H1 (cell line): ENCODE measurements around the gene FAM204A. TPM values are rescaled to one million over a fixed set of nuclear protein-coding genes. Genes with fewer than 3 reads are reported as not detected.

ENCODE experiments used
- CTCF ChIA-PET: fragments of 300-600 bp; sonication (Branson Sonifier 250); formaldehyde crosslinking; loops from one replicate; lab custom pipeline; 2021; ENCODE audit not compliant: partially characterized antibody; lab: Charles Lee
- POLR2A ChIA-PET: fragments of 300-600 bp; sonication (Branson Sonifier 250); formaldehyde crosslinking; loops from one replicate; lab custom pipeline; 2021; ENCODE audit warnings: inconsistent platforms; ENCODE audit not compliant: partially characterized antibody; lab: Charles Lee
- DNase-seq, 2 experiments: peaks; one replicate each; pipeline versions ENCODE4 v3.0.0 to v3.0.0-alpha.2; 2010 to 2022; ENCODE audit warnings: low spot score in 2 of 2, low read depth in 1 of 2, mixed read lengths in 1 of 2
- FAIRE-seq: peaks from 2 replicates; lab custom pipeline; 2011; peaks lifted over from hg19 to GRCh38; lab: Jason Lieb, UNC
- H2AFZ ChIP-seq: 2 replicates; pipeline ENCODE4 v1.8.1; 2012; ENCODE audit warnings: low read length, inconsistent platforms
- H2AK5ac ChIP-seq: 2 replicates; pipeline ENCODE4 v1.6.1; 2013; ENCODE audit warnings: low read depth, low read length
- H2BK120ac ChIP-seq: replicated peaks from 2 replicates; pipeline ENCODE3; 2013; ENCODE audit warnings: low read depth, low read length, inconsistent platforms
- H2BK12ac ChIP-seq: 2 replicates; pipeline ENCODE4 v1.6.1; 2013; ENCODE audit warnings: low read depth, low read length
- H2BK15ac ChIP-seq: 2 replicates; pipeline ENCODE4 v1.6.1; 2013; ENCODE audit warnings: low read length
- H2BK20ac ChIP-seq: 2 replicates; pipeline ENCODE4 v1.6.1; 2013; ENCODE audit warnings: low read length
- H2BK5ac ChIP-seq: 2 replicates; pipeline ENCODE4 v1.6.1; 2013; ENCODE audit warnings: low read depth, low read length
- H3K14ac ChIP-seq: 2 replicates; pipeline ENCODE4 v1.6.1; 2013; ENCODE audit warnings: inconsistent platforms; ENCODE audit not compliant: insufficient read length
- H3K18ac ChIP-seq: 2 replicates; pipeline ENCODE4 v1.6.1; 2013; ENCODE audit warnings: low read length; ENCODE audit errors: extremely low read depth
- H3K23ac ChIP-seq: 2 replicates; pipeline ENCODE4 v1.6.1; 2013; ENCODE audit warnings: inconsistent platforms; ENCODE audit not compliant: insufficient read length
- H3K23me2 ChIP-seq: 2 replicates; pipeline ENCODE4 v1.6.1; 2013; ENCODE audit warnings: low read depth, low read length
- H3K27ac ChIP-seq: 2 replicates; pipeline ENCODE4 v1.6.1; 2011; ENCODE audit warnings: low read depth, low read length, inconsistent platforms
- H3K27me3 ChIP-seq, 4 experiments: replicated peaks in 1 of 4; 1 replicate in 1 of 4; 2 replicates in 3 of 4; pipeline versions ENCODE4 v1.6.1 to v1.8.1; 2011 to 2013; ENCODE audit warnings: low read length in 3 of 4, mild to moderate bottlenecking in 3 of 4, inconsistent platforms in 2 of 4, mixed read lengths in 2 of 4, moderate library complexity in 1 of 4; ENCODE audit not compliant: control insufficient read depth in 3 of 4, insufficient read depth in 3 of 4; ENCODE audit errors: extremely low read depth in 1 of 4
- H3K36me3 ChIP-seq, 4 experiments: 2 replicates each; pipeline versions ENCODE4 v1.6.1 to v1.8.1; 2011 to 2013; ENCODE audit warnings: mild to moderate bottlenecking in 4 of 4, low read length in 3 of 4, moderate library complexity in 2 of 4, control low read depth in 1 of 4, inconsistent platforms in 1 of 4; ENCODE audit not compliant: insufficient read depth in 4 of 4, control insufficient read depth in 2 of 4
- H3K4ac ChIP-seq: replicated peaks from 2 replicates; pipeline ENCODE3; 2013; ENCODE audit warnings: low read length, low read depth, mixed read lengths, inconsistent platforms; ENCODE audit not compliant: insufficient read length
- H3K4me1 ChIP-seq, 4 experiments: replicated peaks in 1 of 4; 1 replicate in 1 of 4; 2 replicates in 3 of 4; pipeline versions ENCODE4 v1.6.1 to v1.8.1; 2011 to 2013; ENCODE audit warnings: low read length in 3 of 4, inconsistent platforms in 2 of 4, mixed read lengths in 1 of 4; ENCODE audit not compliant: insufficient read depth in 4 of 4, control insufficient read depth in 3 of 4
- H3K4me2 ChIP-seq, 2 experiments: 2 replicates each; pipeline versions ENCODE4 v1.6.1 to v1.8.1; 2011 to 2013; ENCODE audit warnings: low read depth in 2 of 2, low read length in 2 of 2, control low read depth in 1 of 2, inconsistent platforms in 1 of 2, mild to moderate bottlenecking in 1 of 2; ENCODE audit not compliant: insufficient read depth in 1 of 2
- H3K4me3 ChIP-seq, 4 experiments: fragments of 200-600, 300-600 bp in 1 of 4; sonication (generic), shearing (Covaris generic), sonication (Bioruptor Twin) in 1 of 4; 2 replicates each; pipeline versions ENCODE4 v1.5.1 to v1.8.1; 2011 to 2016; ENCODE audit warnings: low read length in 4 of 4, low read depth in 3 of 4, control low read depth in 2 of 4, inconsistent platforms in 2 of 4, mild to moderate bottlenecking in 2 of 4, mixed read lengths in 1 of 4, moderate library complexity in 1 of 4; ENCODE audit not compliant: insufficient read depth in 2 of 4; ENCODE audit errors: extremely low read depth in 1 of 4
- H3K56ac ChIP-seq: replicated peaks from 2 replicates; pipeline ENCODE3; 2013; ENCODE audit warnings: low read depth, mild to moderate bottlenecking, mixed read lengths, low read length, inconsistent platforms; ENCODE audit not compliant: insufficient read length
- H3K79me1 ChIP-seq: 2 replicates; pipeline ENCODE4 v1.6.1; 2013; ENCODE audit warnings: low read depth, low read length, control low read depth
- H3K79me2 ChIP-seq, 2 experiments: 2 replicates each; pipeline versions ENCODE4 v1.6.1 to v1.8.1; 2012 to 2013; ENCODE audit warnings: low read length in 2 of 2, mild to moderate bottlenecking in 2 of 2, inconsistent platforms in 1 of 2; ENCODE audit not compliant: insufficient read depth in 2 of 2, control insufficient read depth in 1 of 2
- H3K9ac ChIP-seq, 4 experiments: replicated peaks in 1 of 4; 1 replicate in 1 of 4; 2 replicates in 3 of 4; pipeline versions ENCODE4 v1.6.1 to v1.8.1; 2011 to 2013; ENCODE audit warnings: low read depth in 3 of 4, low read length in 3 of 4, control low read depth in 2 of 4, mild to moderate bottlenecking in 2 of 4, moderate library complexity in 2 of 4, inconsistent platforms in 1 of 4; ENCODE audit errors: extremely low read depth in 1 of 4
- H3K9me3 ChIP-seq, 2 experiments: 2 replicates each; pipeline versions ENCODE4 v1.6.1 to v1.8.1; 2012 to 2013; ENCODE audit warnings: mild to moderate bottlenecking in 2 of 2, moderate library complexity in 2 of 2, control low read depth in 1 of 2, inconsistent platforms in 1 of 2, low read depth in 1 of 2, low read length in 1 of 2, mixed read lengths in 1 of 2; ENCODE audit not compliant: insufficient read depth in 2 of 2
- H4K20me1 ChIP-seq, 2 experiments: replicated peaks in 1 of 2; 2 replicates each; pipeline versions ENCODE3 to v1.8.1; 2011 to 2013; ENCODE audit warnings: inconsistent platforms in 2 of 2, low read length in 2 of 2, mild to moderate bottlenecking in 1 of 2; ENCODE audit not compliant: insufficient read depth in 2 of 2, control insufficient read depth in 1 of 2
- H4K5ac ChIP-seq: 2 replicates; pipeline ENCODE4 v1.6.1; 2013; ENCODE audit warnings: low read length, low read depth, mixed read lengths, inconsistent platforms; ENCODE audit not compliant: insufficient read length
- H4K8ac ChIP-seq: 2 replicates; pipeline ENCODE4 v1.8.0; 2013; ENCODE audit warnings: mild to moderate bottlenecking, moderate library complexity, low read length, inconsistent platforms; ENCODE audit not compliant: insufficient read depth; ENCODE audit errors: extremely low read depth
- H4K91ac ChIP-seq: replicated peaks from 2 replicates; pipeline ENCODE3; 2013; ENCODE audit warnings: low read length, mixed read lengths, inconsistent platforms; ENCODE audit not compliant: insufficient read length
- CHD2 ChIP-seq: IDR thresholded peaks from 2 replicates; pipeline ENCODE4 v1.6.1; 2012; ENCODE audit warnings: low read length, improper control_type of control experiment
- CTBP2 ChIP-seq: IDR thresholded peaks from 2 replicates; pipeline ENCODE4 v1.7.0; 2011; ENCODE audit warnings: borderline replicate concordance, mild to moderate bottlenecking, moderate library complexity, mixed read lengths, low read length; ENCODE audit not compliant: insufficient read depth, insufficient read length
- EZH2 ChIP-seq: fragments of 200-600 bp; sonication (generic); IDR thresholded peaks from 2 replicates; pipeline ENCODE4 v1.7.1; 2012; ENCODE audit warnings: low read depth, mild to moderate bottlenecking, moderate library complexity, low read length, inconsistent platforms; ENCODE audit not compliant: severe bottlenecking
- KDM4A ChIP-seq: IDR thresholded peaks from one replicate; pipeline ENCODE4 v1.7.1; 2012; ENCODE audit warnings: low read depth, mild to moderate bottlenecking, moderate library complexity, low read length, inconsistent platforms; ENCODE audit not compliant: severe bottlenecking
- NANOG ChIP-seq: IDR thresholded peaks from 2 replicates; pipeline ENCODE4 v1.6.1; 2011; ENCODE audit warnings: low read length, low read depth, mild to moderate bottlenecking, inconsistent platforms; ENCODE audit not compliant: insufficient read depth, poor library complexity, severe bottlenecking
- RAD21 ChIP-seq, 2 experiments: IDR thresholded peaks in 1 of 2; conservative IDR thresholded peaks in 1 of 2; 2 replicates each; pipeline ENCODE4 v1.6.1; 2011; ENCODE audit warnings: low read depth in 2 of 2, low read length in 2 of 2, improper control_type of control experiment in 1 of 2, inconsistent platforms in 1 of 2, mild to moderate bottlenecking in 1 of 2, moderate library complexity in 1 of 2
- SP4 ChIP-seq: IDR thresholded peaks from 2 replicates; pipeline ENCODE4 v1.6.1; 2012; ENCODE audit warnings: low read length, inconsistent platforms
- SUZ12 ChIP-seq: fragments of 200-600 bp; sonication (generic); IDR thresholded peaks from 2 replicates; pipeline ENCODE4 v1.6.1; 2012; ENCODE audit warnings: mild to moderate bottlenecking, inconsistent platforms, low read length, moderate library complexity, mixed read lengths
- WGBS, 2 experiments: shearing (Covaris generic) in 1 of 2; methylation state at CpG; one replicate each; pipeline versions ENCODE4 v1.1.6 to v1.1.7; 2013 to 2015; ENCODE audit warnings: low lambda C conversion rate in 2 of 2, mixed read lengths in 2 of 2, inconsistent platforms in 1 of 2, low coverage in 1 of 2, missing lambda C conversion rate in 1 of 2; ENCODE audit not compliant: insufficient replicate concordance in 2 of 2, insufficient coverage in 1 of 2, insufficient read length in 1 of 2; ENCODE audit errors: extremely low coverage in 1 of 2, missing lambda C conversion rate in 1 of 2; 5-methylcytosine and 5-hydroxymethylcytosine counted together
- polyA plus RNA-seq, 7 experiments: library from polyadenylated mRNA; depleted of rRNA in 3 of 7; stranded (reverse) in 5 of 7; unstranded in 2 of 7; fragments of >200 nt in 5 of 7; fragments of 200-250 nt in 2 of 7; gene quantifications; 1 replicate in 5 of 7; 2 replicates in 1 of 7; 4 replicates in 1 of 7; pipeline versions ENCODE4 v1.2.1 to v1.2.3, GENCODE V29; 2011 to 2013; ENCODE audit warnings: missing spikeins in 2 of 7, mixed read lengths in 2 of 7
- total RNA-seq: library from RNA; stranded (reverse); fragmentation: NEBNext Ultra II Directional; extraction: Animal tissue kit (Norgen Biotek cat#: 25700); gene quantifications from 2 replicates; pipeline ENCODE4 v1.2.1, GENCODE V29; 2021

FAM204A gene
- total and polyA plus RNA-seq, 2 of the 8 experiments (the other 6 are each of a cell fraction or from before 2014, with no cell fraction given): 4.9 to 37.4 TPM

DNA sequence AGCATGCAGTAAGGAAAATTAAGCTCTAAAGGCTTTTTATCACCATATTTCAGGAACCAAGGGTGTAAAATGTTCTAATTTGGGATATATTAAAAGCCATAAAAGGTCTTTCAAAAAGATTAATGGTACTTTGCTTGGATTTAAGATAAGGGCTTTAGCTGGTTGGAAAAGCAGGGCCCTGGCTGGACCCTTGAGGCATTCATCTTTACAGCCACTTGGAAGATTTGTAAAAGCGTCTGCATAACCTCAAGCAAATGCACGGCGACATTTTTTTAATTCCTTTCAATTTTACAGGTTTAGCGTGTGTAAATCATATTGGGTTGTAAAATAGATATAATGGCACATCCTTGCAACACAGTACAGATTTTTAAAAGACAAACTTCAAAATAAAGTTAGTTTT, 27.2 kb downstream of the FAM204A start:
- H3K18ac ChIP-seq: no peak overlapping the region
- H3K27ac ChIP-seq: no peak overlapping the region
- no peaks in the 10 kb centered on the region for H3K79me2 ChIP-seq
- no peak overlapping the region for H4K91ac ChIP-seq
- no peak overlapping the region for H3K9ac ChIP-seq
- H3K27me3 ChIP-seq: no peaks in the 10 kb centered on the region
- FAIRE-seq: no peak
- no peak overlapping the region for H2BK120ac ChIP-seq
- no peak overlapping the region for H2AK5ac ChIP-seq
- ChIA-PET CTCF (interaction anchor here (1.3 kb wide), 1 partner anchor 9 kb away, joined by 3 read pairs; no protein-coding TSS in a partner anchor), POLR2A (no interaction called here)
- no peak overlapping the region for H2BK5ac ChIP-seq
- no peaks in the 10 kb centered on the region for H3K4me1 ChIP-seq
- H2BK20ac ChIP-seq: no peak overlapping the region
- no peak overlapping the region for H3K14ac ChIP-seq
- H2AFZ ChIP-seq: no peak overlapping the region
- H2BK12ac ChIP-seq: no peak overlapping the region
- H3K9me3 ChIP-seq: no peaks in the 10 kb centered on the region
- H3K36me3 ChIP-seq: no peaks in the 10 kb centered on the region; a peak in 2 of 8 replicates
- no peak overlapping the region for H3K4me3 ChIP-seq
- no peak for DNase-seq
- no peak overlapping the region for H3K4me2 ChIP-seq
- H4K8ac ChIP-seq: no peak overlapping the region
- H4K20me1 ChIP-seq: no peaks in the 10 kb centered on the region
- no peak overlapping the region for H4K5ac ChIP-seq
- TF ChIP-seq KDM4A (no peak), RAD21 (IDR thresholded peaks at IDR 0.05 in 1 of 2, conservative IDR thresholded peaks at IDR 0.05 in 1 of 2; ENCODE audit: low read depth in 2 of 2, low read length in 2 of 2) (no peak), CTBP2 (no peak), CHD2 (no peak), EZH2 (no peak), SP4 (no peak), NANOG (no peak), SUZ12 (no peak)
- H3K23me2 ChIP-seq: no peaks in the 10 kb centered on the region
- no peak overlapping the region for H3K23ac ChIP-seq
- WGBS, 2 experiments: 98% methylated on average over 4 of the region's 4 CpGs; no CpG with 5 or more reads in 1 of the 2 experiments
- H2BK15ac ChIP-seq: no peak overlapping the region
- no peaks in the 10 kb centered on the region for H3K79me1 ChIP-seq
- no peak overlapping the region for H3K56ac ChIP-seq
- H3K4ac ChIP-seq: no peak overlapping the region
